WERI-Rb-1 (cell line): Measurements from ENCODE around the gene ZNF653.

ENCODE experiments used
- DNase-seq: peaks from one replicate; pipeline ENCODE4 v3.0.0-alpha.2; 2020
- H3K27ac ChIP-seq: fragments of 250-450 bp; sonication (Bioruptor Pico); 2 replicates; pipeline ENCODE4 v1.5.1; 2020; ENCODE audit warnings: mild to moderate bottlenecking, moderate library complexity
- H3K27me3 ChIP-seq: fragments of 250-450 bp; sonication (Bioruptor Pico); 2 replicates; pipeline ENCODE4 v1.5.1; 2021; ENCODE audit warnings: mild to moderate bottlenecking, low read depth, moderate library complexity; ENCODE audit not compliant: insufficient read depth, severe bottlenecking
- H3K36me3 ChIP-seq: fragments of 250-450 bp; sonication (Bioruptor Pico); 2 replicates; pipeline ENCODE4 v1.5.1; 2020; ENCODE audit warnings: mild to moderate bottlenecking, moderate library complexity
- H3K4me3 ChIP-seq: 2 replicates; pipeline ENCODE4 v1.5.1; 2011; ENCODE audit warnings: low read depth, mild to moderate bottlenecking, control low read depth, low read length
- H3K9me3 ChIP-seq: fragments of 250-450 bp; sonication (Bioruptor Pico); 2 replicates; pipeline ENCODE4 v1.5.1; 2021; ENCODE audit warnings: mild to moderate bottlenecking, moderate library complexity; ENCODE audit not compliant: severe bottlenecking
- CTCF ChIP-seq: IDR thresholded peaks from 2 replicates; pipeline ENCODE4 v1.5.1; 2011; ENCODE audit warnings: low read depth, mild to moderate bottlenecking, control low read depth, inconsistent platforms, low read length

Gene ZNF653

GRCh38 chr19:11452620-11453310 lies 52.9 kb downstream of the ZNF653 start:
- Histone ChIP-seq H3K27ac (no peak overlapping the region), H3K27me3 (no peaks in the 10 kb centered on the region), H3K9me3 (no peaks in the 10 kb centered on the region), H3K36me3 (peaks cover 27% of the 10 kb centered on the region), H3K4me3 (no peak overlapping the region)
- peak; percentile 50 for DNase-seq
- TF ChIP-seq CTCF, result peak; percentile 45; the same call in 1 of the 2 replicates

GRCh38 chr19:11451871-11452619 lies 53.6 kb downstream of the ZNF653 start:
- Histone ChIP-seq H3K4me3 (no peak overlapping the region), H3K27ac (no peak overlapping the region), H3K27me3 (no peaks in the 10 kb centered on the region), H3K36me3 (peaks cover 29% of the 10 kb centered on the region), H3K9me3 (no peaks in the 10 kb centered on the region)
- TF ChIP-seq CTCF, result no peak
- no peak for DNase-seq

GRCh38 chr19:11451327-11451870 lies 54.2 kb downstream of the ZNF653 start:
- Histone ChIP-seq H3K4me3 (no peak overlapping the region), H3K27ac (no peak overlapping the region), H3K36me3 (peaks cover 29% of the 10 kb centered on the region), H3K27me3 (no peaks in the 10 kb centered on the region), H3K9me3 (no peaks in the 10 kb centered on the region)
- TF ChIP-seq CTCF, result no peak
- no peak for DNase-seq

GRCh38 chr19:11450570-11451326 lies 54.9 kb downstream of the ZNF653 start:
- no peak overlapping the region for H3K27ac ChIP-seq
- TF ChIP-seq CTCF, result no peak
- no peak overlapping the region for H3K4me3 ChIP-seq

GRCh38 chr19:11448923-11449554 lies 56.6 kb downstream of the ZNF653 start:
- Histone ChIP-seq H3K36me3 (peaks cover 48% of the 10 kb centered on the region), H3K27ac (no peak overlapping the region), H3K27me3 (no peaks in the 10 kb centered on the region), H3K9me3 (no peaks in the 10 kb centered on the region), H3K4me3 (no peak overlapping the region)
- TF ChIP-seq CTCF, result no peak
- no peak for DNase-seq

More at GRCh38 chr19:11450570-11451326, 54.9 kb downstream of the ZNF653 start:
- no peak for DNase-seq
- Histone ChIP-seq H3K9me3 (no peaks in the 10 kb centered on the region), H3K27me3 (no peaks in the 10 kb centered on the region), H3K36me3 (peaks cover 33% of the 10 kb centered on the region)
